Lower leg skin (tissue), 4 donors: Measurements from ENCODE around the gene EIF6. TPM values are rescaled to one million over a fixed set of nuclear protein-coding genes. Genes with fewer than 3 reads are reported as not detected.

ENCODE experiments used
- DNase-seq, 2 donors: peaks; one replicate each; pipeline ENCODE4 v3.0.0-alpha.2; 2019; ENCODE audit warnings: low spot score in 2 of 2
- H3K4me3 ChIP-seq: fragments of 200-600 bp; sonication (generic); 2 replicates; pipeline ENCODE4 v1.5.1; 2017; ENCODE audit warnings: mild to moderate bottlenecking, low read depth; ENCODE audit not compliant: poor library complexity, severe bottlenecking
- POLR2A ChIP-seq, 2 donors: fragments of 450-650 bp; IDR thresholded peaks; one replicate each; pipeline ENCODE4 v1.6.1; 2016 to 2017; ENCODE audit warnings: antibody characterized with exemption in 2 of 2, mild to moderate bottlenecking in 1 of 2, moderate library complexity in 1 of 2
- WGBS, 2 donors: methylation state at CpG; one replicate each; pipeline ENCODE4 v1.1.5; 2018; 5-methylcytosine and 5-hydroxymethylcytosine counted together
- intact Hi-C: fragments of 100-400 bp; cut with DNase I; formaldehyde crosslinking; loops from one replicate; pipeline ENCODE4 v1.15.0; 2023; ENCODE audit warnings: low total_unique reads
- total RNA-seq, 4 donors: library from RNA; depleted of rRNA; stranded (reverse); fragments of >200 nt; gene quantifications; one replicate each; pipeline ENCODE4 v1.1.0, GENCODE V29; 2016
- TF ChIP-seq, protein P1 (sequence below), 3 donors: fragments of 450-650 bp; IDR thresholded peaks; one replicate each; pipeline ENCODE4 v1.5.1; 2016; ENCODE audit warnings: antibody characterized with exemption in 3 of 3, mild to moderate bottlenecking in 3 of 3, moderate library complexity in 2 of 3

The EIF6 gene
- total RNA-seq, 4 donors from 2014 or later: 148 to 240 (median 177) TPM

DNA sequence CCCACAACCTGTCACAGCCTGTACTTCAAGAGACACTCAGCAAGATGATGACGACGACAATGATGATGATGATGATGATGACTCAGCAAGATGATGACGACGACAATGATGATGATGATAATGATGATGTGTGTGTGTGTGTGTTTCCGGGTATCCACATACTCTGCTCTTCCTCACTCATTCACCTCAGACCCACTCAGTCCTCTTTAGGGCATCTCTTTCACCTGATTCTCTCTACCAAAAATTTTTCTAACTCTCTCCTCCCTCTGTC is 1.2 kb upstream of the EIF6 start:
- no peak for DNase-seq
- TF ChIP-seq, protein P1, sequence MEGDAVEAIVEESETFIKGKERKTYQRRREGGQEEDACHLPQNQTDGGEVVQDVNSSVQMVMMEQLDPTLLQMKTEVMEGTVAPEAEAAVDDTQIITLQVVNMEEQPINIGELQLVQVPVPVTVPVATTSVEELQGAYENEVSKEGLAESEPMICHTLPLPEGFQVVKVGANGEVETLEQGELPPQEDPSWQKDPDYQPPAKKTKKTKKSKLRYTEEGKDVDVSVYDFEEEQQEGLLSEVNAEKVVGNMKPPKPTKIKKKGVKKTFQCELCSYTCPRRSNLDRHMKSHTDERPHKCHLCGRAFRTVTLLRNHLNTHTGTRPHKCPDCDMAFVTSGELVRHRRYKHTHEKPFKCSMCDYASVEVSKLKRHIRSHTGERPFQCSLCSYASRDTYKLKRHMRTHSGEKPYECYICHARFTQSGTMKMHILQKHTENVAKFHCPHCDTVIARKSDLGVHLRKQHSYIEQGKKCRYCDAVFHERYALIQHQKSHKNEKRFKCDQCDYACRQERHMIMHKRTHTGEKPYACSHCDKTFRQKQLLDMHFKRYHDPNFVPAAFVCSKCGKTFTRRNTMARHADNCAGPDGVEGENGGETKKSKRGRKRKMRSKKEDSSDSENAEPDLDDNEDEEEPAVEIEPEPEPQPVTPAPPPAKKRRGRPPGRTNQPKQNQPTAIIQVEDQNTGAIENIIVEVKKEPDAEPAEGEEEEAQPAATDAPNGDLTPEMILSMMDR (IDR thresholded peaks at IDR 0.05): no peak
- no peak for TF ChIP-seq POLR2A (IDR thresholded peaks at IDR 0.05)
- H3K4me3 ChIP-seq: no peak overlapping the region
- WGBS, 2 donors: 52 to 65% methylated on average over 5 of the region's 5 CpGs
- intact Hi-C loops: no loop called here

DNA sequence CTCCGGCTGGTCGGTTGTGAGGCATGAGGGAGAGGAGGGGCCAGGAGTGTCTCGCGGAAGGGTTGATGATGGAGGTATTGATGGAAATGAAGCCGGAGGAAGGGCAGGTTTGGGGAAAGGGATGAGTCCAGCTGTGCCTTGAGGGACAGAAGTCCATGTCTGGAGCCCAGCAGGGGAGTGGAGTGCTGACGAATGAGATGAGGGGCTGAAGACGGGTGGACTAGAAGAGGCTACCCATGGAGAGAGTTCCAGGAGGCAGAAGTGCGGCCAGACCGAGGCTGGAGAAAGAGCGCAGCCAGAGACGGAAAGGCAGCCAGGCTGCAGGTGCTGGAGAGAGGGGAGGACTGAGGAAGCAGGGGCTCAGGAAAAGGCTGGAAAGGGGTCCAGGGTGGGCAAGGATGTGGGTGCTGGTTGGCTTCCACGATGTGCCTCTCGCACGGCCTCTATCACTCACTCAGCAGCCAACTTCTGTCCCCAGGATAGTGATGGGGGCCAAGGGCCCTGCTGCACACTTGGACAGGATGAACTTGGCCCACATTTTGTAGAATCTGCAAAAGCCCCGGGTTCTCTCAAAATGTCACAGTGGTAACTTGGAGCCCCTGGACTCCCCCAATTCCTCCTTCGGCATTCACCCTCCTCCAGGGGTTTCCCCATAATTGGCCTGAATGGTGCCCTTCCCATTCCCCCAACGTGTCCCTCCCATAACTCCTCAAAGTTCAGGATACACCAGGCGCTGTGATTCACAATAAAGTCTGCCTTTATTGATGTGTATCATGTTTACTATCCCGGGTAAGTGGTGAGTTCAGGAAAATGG is 627 bp upstream of the EIF6 start:
- 31 to 39% methylated on average over 19 of the region's 19 CpGs for WGBS, 2 donors
- no peak for TF ChIP-seq POLR2A (IDR thresholded peaks at IDR 0.05)
- TF ChIP-seq, protein P1 (IDR thresholded peaks at IDR 0.05): peak in 1 of 3 donors; percentile 6
- DNase-seq: no peak
- peak overlapping the region; percentile 83 for H3K4me3 ChIP-seq
- intact Hi-C loops: no loop called here

DNA sequence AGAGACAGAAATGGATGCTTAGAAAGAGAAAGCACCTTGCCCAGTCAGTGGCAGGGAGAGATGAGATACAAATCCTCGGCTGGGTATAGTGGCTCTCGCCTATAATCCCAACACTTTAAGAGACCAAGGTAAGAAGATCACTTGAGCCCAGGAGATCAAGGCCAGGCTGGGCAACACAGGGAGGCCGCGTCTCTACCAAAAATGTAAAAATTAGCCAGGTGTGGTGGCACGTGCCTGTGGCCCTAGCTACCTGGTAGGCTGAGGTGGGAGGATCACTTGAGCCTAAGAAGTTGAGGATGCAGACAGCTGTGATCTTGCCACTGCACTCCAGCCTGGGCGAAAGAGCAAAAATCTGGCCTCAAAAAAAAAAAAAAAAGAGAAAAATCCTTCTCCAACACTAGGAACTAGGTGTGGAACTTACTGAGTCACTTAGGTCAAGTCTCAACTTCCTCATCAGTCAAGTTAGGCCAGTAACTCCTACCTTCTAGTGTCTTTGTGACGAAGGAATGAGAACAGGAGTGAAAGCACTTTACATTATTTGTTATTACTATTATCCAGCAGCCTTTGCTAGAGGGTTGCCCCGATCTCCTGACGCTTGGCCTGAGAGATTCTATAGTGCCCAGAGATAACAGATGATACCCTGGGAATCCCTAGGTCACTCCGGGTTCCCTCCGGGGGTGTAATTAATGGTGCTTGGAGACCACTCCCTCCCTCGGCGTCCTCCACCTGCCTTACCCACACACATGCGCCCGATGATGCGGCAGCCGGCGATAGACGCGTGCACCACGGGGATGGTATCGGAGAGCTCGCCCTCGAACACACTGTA is 918 bp downstream of the EIF6 start:
- TF ChIP-seq POLR2A (IDR thresholded peaks at IDR 0.05): no peak
- TF ChIP-seq, protein P1 (IDR thresholded peaks at IDR 0.05): no peak

DNA sequence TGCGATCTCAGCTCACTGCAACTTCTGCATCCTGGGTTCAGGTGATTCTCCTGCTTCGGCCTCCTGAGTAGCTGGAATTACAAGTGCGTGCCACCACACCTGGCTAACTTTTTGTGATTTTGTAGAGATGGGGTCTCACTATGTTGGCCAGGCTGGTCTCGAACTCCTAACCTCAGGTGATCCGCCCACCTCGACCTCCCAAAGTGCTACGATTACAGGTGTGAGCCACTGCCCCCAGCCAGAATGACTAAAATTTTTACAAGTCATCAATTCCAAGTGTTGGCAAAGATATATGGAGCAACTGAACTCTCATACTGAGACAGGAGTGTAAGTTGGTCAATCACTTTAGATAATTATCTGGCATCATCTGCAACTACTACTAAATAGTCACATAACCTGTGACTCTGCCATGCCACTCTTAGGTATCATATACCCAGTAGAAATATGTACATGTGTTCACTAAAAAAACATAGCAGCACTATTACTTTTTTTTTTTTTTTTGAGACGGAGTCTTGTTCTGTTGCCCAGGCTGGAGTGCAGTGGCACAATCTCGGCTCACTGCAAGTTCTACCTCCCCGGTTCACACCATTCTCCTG is 3.0 kb downstream of the EIF6 start:
- 92 to 94% methylated on average over 10 of the region's 10 CpGs for WGBS, 2 donors
- no peak for TF ChIP-seq POLR2A (IDR thresholded peaks at IDR 0.05)
- TF ChIP-seq, protein P1 (IDR thresholded peaks at IDR 0.05): no peak
- no peak for DNase-seq
- no peak overlapping the region for H3K4me3 ChIP-seq
- intact Hi-C loops: no loop called here

More for the DNA sequence above, 918 bp downstream of the EIF6 start:
- 15 to 21% methylated on average over 18 to 24 of the region's 24 CpGs for WGBS, 2 donors
- intact Hi-C loops: no loop called here
- peak overlapping the region; percentile 83 for H3K4me3 ChIP-seq
- no peak for DNase-seq

DNA sequence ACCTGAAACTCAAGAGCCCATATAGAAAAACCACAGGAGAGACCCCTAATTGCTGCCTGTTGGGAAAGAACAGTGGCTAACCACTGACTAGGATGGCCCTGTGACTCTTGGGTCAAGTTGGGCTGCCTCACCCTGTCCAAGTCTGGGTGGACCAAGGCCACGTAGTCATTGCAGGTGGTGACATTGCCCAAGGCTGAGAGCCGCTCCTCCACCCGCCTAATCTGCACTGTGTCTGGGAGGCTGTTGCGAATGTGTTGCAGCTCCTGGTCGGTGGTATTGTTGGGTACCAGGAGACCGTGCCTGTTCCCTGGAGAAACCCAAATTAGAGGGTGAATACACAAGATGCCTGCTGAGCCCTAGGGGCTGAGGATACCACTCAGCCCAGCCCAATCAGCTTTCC is 4.0 kb downstream of the EIF6 start:
- TF ChIP-seq, protein P1 (IDR thresholded peaks at IDR 0.05): no peak
- TF ChIP-seq POLR2A (IDR thresholded peaks at IDR 0.05): no peak
- intact Hi-C loops: no loop called here
- no peak overlapping the region for H3K4me3 ChIP-seq
- 90 to 97% methylated on average over 6 of the region's 6 CpGs for WGBS, 2 donors
- no peak for DNase-seq
